H9 (cell line): ENCODE measurements around the gene ASCC1. TPM values are rescaled to one million over a fixed set of nuclear protein-coding genes. Genes with fewer than 3 reads are reported as not detected.

Source experiments
- DNase-seq: peaks from one replicate; pipeline ENCODE4 v3.0.0-alpha.2; 2017
- H2AFZ ChIP-seq: one replicate; pipeline ENCODE4 v1.6.1; 2013; ENCODE audit warnings: mild to moderate bottlenecking, low read length, control low read depth, moderate library complexity
- H2AK5ac ChIP-seq: 2 replicates; pipeline ENCODE4 v1.6.1; 2013; ENCODE audit warnings: low read length, control low read depth, mixed read lengths; ENCODE audit not compliant: insufficient read length
- H2BK120ac ChIP-seq: one replicate; pipeline ENCODE4 v1.6.1; 2013; ENCODE audit warnings: low read depth, mild to moderate bottlenecking, low read length, control low read depth, inconsistent platforms; ENCODE audit not compliant: poor library complexity, severe bottlenecking
- H2BK12ac ChIP-seq: 2 replicates; pipeline ENCODE4 v1.6.1; 2013; ENCODE audit warnings: low read length, control low read depth, mixed read lengths, low read depth; ENCODE audit not compliant: insufficient read length
- H2BK15ac ChIP-seq: 2 replicates; pipeline ENCODE4 v1.6.1; 2013; ENCODE audit warnings: low read depth, low read length, control low read depth
- H2BK20ac ChIP-seq: one replicate; pipeline ENCODE4 v1.6.1; 2013; ENCODE audit warnings: low read depth, mild to moderate bottlenecking, low read length, control low read depth, inconsistent platforms; ENCODE audit not compliant: poor library complexity, severe bottlenecking
- H2BK5ac ChIP-seq: 2 replicates; pipeline ENCODE4 v1.6.1; 2013; ENCODE audit warnings: low read length, control low read depth, mixed read lengths; ENCODE audit not compliant: insufficient read length
- H3K14ac ChIP-seq: 2 replicates; pipeline ENCODE4 v1.6.1; 2013; ENCODE audit warnings: low read length, control low read depth; ENCODE audit not compliant: insufficient read depth
- H3K18ac ChIP-seq: 2 replicates; pipeline ENCODE4 v1.6.1; 2013; ENCODE audit warnings: low read depth, mild to moderate bottlenecking, mixed read lengths, low read length, control low read depth; ENCODE audit not compliant: insufficient read length
- H3K23ac ChIP-seq: 2 replicates; pipeline ENCODE4 v1.6.1; 2013; ENCODE audit warnings: low read length, control low read depth, mixed read lengths, low read depth; ENCODE audit not compliant: insufficient read length
- H3K23me2 ChIP-seq: 2 replicates; pipeline ENCODE4 v1.6.1; 2013; ENCODE audit warnings: low read depth, mild to moderate bottlenecking, mixed read lengths, low read length, control low read depth; ENCODE audit not compliant: insufficient read length, poor library complexity, severe bottlenecking
- H3K27ac ChIP-seq: 2 replicates; pipeline ENCODE4 v1.5.1; 2013; ENCODE audit warnings: low read length, control low read depth, mixed read lengths, low read depth; ENCODE audit not compliant: insufficient read length
- H3K27me3 ChIP-seq: 2 replicates; pipeline ENCODE4 v1.6.1; 2013; ENCODE audit warnings: low read length, control low read depth, inconsistent platforms; ENCODE audit not compliant: insufficient read depth
- H3K4ac ChIP-seq: 2 replicates; pipeline ENCODE4 v1.6.1; 2013; ENCODE audit warnings: low read depth, mild to moderate bottlenecking, control low read depth, inconsistent platforms, low read length, moderate library complexity
- H3K4me1 ChIP-seq: 2 replicates; pipeline ENCODE4 v1.6.1; 2013; ENCODE audit warnings: low read length, control low read depth, inconsistent platforms; ENCODE audit not compliant: insufficient read depth
- H3K4me2 ChIP-seq: 2 replicates; pipeline ENCODE4 v1.6.1; 2013; ENCODE audit warnings: low read length, control low read depth, mixed read lengths; ENCODE audit not compliant: insufficient read length, insufficient read depth
- H3K56ac ChIP-seq: 2 replicates; pipeline ENCODE4 v1.6.1; 2013; ENCODE audit warnings: low read depth, mild to moderate bottlenecking, mixed read lengths, low read length, control low read depth; ENCODE audit not compliant: insufficient read length
- H3K79me1 ChIP-seq: 2 replicates; pipeline ENCODE4 v1.6.1; 2013; ENCODE audit warnings: low read depth, mild to moderate bottlenecking, moderate library complexity, low read length, control low read depth, inconsistent platforms; ENCODE audit not compliant: insufficient read depth, poor library complexity, severe bottlenecking
- H3K79me2 ChIP-seq: 2 replicates; pipeline ENCODE4 v1.6.1; 2013; ENCODE audit warnings: low read length, control low read depth, inconsistent platforms; ENCODE audit not compliant: insufficient read depth
- H3K9ac ChIP-seq: 2 replicates; pipeline ENCODE4 v1.6.1; 2013; ENCODE audit warnings: low read length, control low read depth, mixed read lengths; ENCODE audit not compliant: insufficient read length; ENCODE audit errors: extremely low read depth
- H3K9me3 ChIP-seq: one replicate; pipeline ENCODE4 v1.6.1; 2013; ENCODE audit warnings: low read depth, low read length, inconsistent platforms; ENCODE audit not compliant: control insufficient read depth
- H3T11ph ChIP-seq: one replicate; pipeline ENCODE4 v1.6.1; 2013; ENCODE audit warnings: mild to moderate bottlenecking, low read length, control low read depth, inconsistent platforms
- H4K20me1 ChIP-seq: one replicate; pipeline ENCODE4 v1.6.1; 2013; ENCODE audit not compliant: control insufficient read depth, insufficient read length, insufficient read depth
- H4K5ac ChIP-seq: 2 replicates; pipeline ENCODE4 v1.6.1; 2013; ENCODE audit warnings: low read depth, mild to moderate bottlenecking, mixed read lengths, low read length, control low read depth; ENCODE audit not compliant: insufficient read length
- H4K8ac ChIP-seq: replicated peaks from 2 replicates; pipeline ENCODE4 v1.6.1; 2013; ENCODE audit warnings: low read length, control low read depth, mixed read lengths, low read depth; ENCODE audit not compliant: insufficient read length
- H4K91ac ChIP-seq: 2 replicates; pipeline ENCODE4 v1.6.1; 2013; ENCODE audit warnings: low read depth, mild to moderate bottlenecking, moderate library complexity, mixed read lengths, low read length, control low read depth; ENCODE audit not compliant: insufficient read length
- H3K27ac Mint-ChIP-seq, 3 experiments: 2 replicates in 2 of 3; 3 replicates in 1 of 3; pipeline ENCODE4 v1.8.0; 2020 to 2021; ENCODE audit warnings: mixed read lengths in 3 of 3, mild to moderate bottlenecking in 1 of 3, moderate library complexity in 1 of 3
- H3K27me3 Mint-ChIP-seq: 2 replicates; pipeline ENCODE4 v1.8.0; 2021; ENCODE audit warnings: low read depth, mild to moderate bottlenecking, moderate library complexity, mixed read lengths
- H3K36me3 Mint-ChIP-seq, 3 experiments: 2 replicates in 2 of 3; 3 replicates in 1 of 3; pipeline ENCODE4 v1.8.0; 2020 to 2021; ENCODE audit warnings: low read depth in 3 of 3, mixed read lengths in 3 of 3; ENCODE audit not compliant: insufficient read depth in 1 of 3
- H3K4me1 Mint-ChIP-seq, 2 experiments: 2 replicates each; pipeline ENCODE4 v1.8.0; 2020; ENCODE audit warnings: mixed read lengths in 2 of 2
- H3K4me3 Mint-ChIP-seq, 2 experiments: 2 replicates in 1 of 2; 3 replicates in 1 of 2; pipeline ENCODE4 v1.8.0; 2020 to 2021; ENCODE audit warnings: mild to moderate bottlenecking in 2 of 2, mixed read lengths in 2 of 2, moderate library complexity in 1 of 2
- H3K9me3 Mint-ChIP-seq, 2 experiments: 2 replicates in 1 of 2; 3 replicates in 1 of 2; pipeline ENCODE4 v1.8.0; 2020; ENCODE audit warnings: mild to moderate bottlenecking in 2 of 2, mixed read lengths in 2 of 2, moderate library complexity in 1 of 2
- CTCF ChIP-seq: fragments of 200-600 bp; sonication (generic); conservative IDR thresholded peaks from 3 replicates; pipeline ENCODE4 v1.8.0; 2021; ENCODE audit warnings: antibody characterized with exemption, mild to moderate bottlenecking
- WGBS: extraction: QIAGEN DNeasy Blood & Tissue Kit; methylation state at CpG from one replicate; pipeline ENCODE4 v1.1.7; 2013; ENCODE audit warnings: missing lambda C conversion rate, low lambda C conversion rate, mixed read lengths; ENCODE audit not compliant: insufficient read length; ENCODE audit errors: extremely low coverage; 5-methylcytosine and 5-hydroxymethylcytosine counted together
- total RNA-seq: library from RNA; stranded (reverse); gene quantifications from 2 replicates; pipeline ENCODE4 v1.2.1, GENCODE V29; 2021

Gene ASCC1
- total RNA-seq, 1 experiment from 2014 or later: 41.2 TPM

- no peak for TF ChIP-seq CTCF
- Mint-ChIP-seq H3K4me1 (peaks cover 19 to 31% of the 10 kb centered on the region in 2 experiments), H3K27me3 (peaks cover 5% of the 10 kb centered on the region), H3K36me3 (no peaks in the 10 kb centered on the region), H3K9me3 (no peaks in the 10 kb centered on the region), H3K27ac (peak overlapping the region in 1 of 3 experiments; percentile 40; a peak in 1 of 7 replicates), H3K4me3 (no peak overlapping the region)
- H4K8ac ChIP-seq: no peak overlapping the region
- H3K4ac ChIP-seq: no peak overlapping the region
- H2AFZ ChIP-seq: no peak overlapping the region
- H2BK15ac ChIP-seq: no peak overlapping the region
- H3K27me3 ChIP-seq: no peaks in the 10 kb centered on the region
- H4K20me1 ChIP-seq: no peaks in the 10 kb centered on the region
- H3K9me3 ChIP-seq: no peaks in the 10 kb centered on the region
- H3K23me2 ChIP-seq: no peaks in the 10 kb centered on the region
- H3K4me2 ChIP-seq: no peak overlapping the region
- H3K56ac ChIP-seq: no peak overlapping the region
- no peaks in the 10 kb centered on the region for H3K4me1 ChIP-seq
- no peak overlapping the region for H2AK5ac ChIP-seq
- no peaks in the 10 kb centered on the region for H3K79me1 ChIP-seq
- no peak overlapping the region for H2BK120ac ChIP-seq
- H3K27ac ChIP-seq: no peak overlapping the region
- DNase-seq: no peak
- no peak overlapping the region for H3K23ac ChIP-seq
- H3K9ac ChIP-seq: no peak overlapping the region
- H2BK20ac ChIP-seq: no peak overlapping the region
- no peak overlapping the region for H3K18ac ChIP-seq
- no peak overlapping the region for H4K5ac ChIP-seq
- H3K14ac ChIP-seq: no peak overlapping the region
- WGBS: no CpG with 5 or more reads among the region's 21 CpGs
- H4K91ac ChIP-seq: no peak overlapping the region
- no peaks in the 10 kb centered on the region for H3K79me2 ChIP-seq
- H3T11ph ChIP-seq: no peak overlapping the region
- H2BK5ac ChIP-seq: no peak overlapping the region
- H2BK12ac ChIP-seq: no peak overlapping the region
Observed at GRCh38 chr10:72058989-72059842, 156.9 kb downstream of the ASCC1 start.
